Activated T-helper 1 cell treated with anti-CD3 and anti-CD28 coated beads, Interleukin-2, amount 50 U/mL, for 16 hours (primary cell): ENCODE measurements around the gene LZTS3.
"Not testable (repeated sequence)": the region's sequence is repeated elsewhere in the genome, so short reads cannot be mapped to it uniquely, and the experiment has no call there.

Source experiments
- DNase-seq, 2 donors: peaks; one replicate each; pipeline ENCODE4 v3.0.0-alpha.2; 2020; ENCODE audit warnings: low read depth in 1 of 2, low spot score in 1 of 2

Gene LZTS3

DNA sequence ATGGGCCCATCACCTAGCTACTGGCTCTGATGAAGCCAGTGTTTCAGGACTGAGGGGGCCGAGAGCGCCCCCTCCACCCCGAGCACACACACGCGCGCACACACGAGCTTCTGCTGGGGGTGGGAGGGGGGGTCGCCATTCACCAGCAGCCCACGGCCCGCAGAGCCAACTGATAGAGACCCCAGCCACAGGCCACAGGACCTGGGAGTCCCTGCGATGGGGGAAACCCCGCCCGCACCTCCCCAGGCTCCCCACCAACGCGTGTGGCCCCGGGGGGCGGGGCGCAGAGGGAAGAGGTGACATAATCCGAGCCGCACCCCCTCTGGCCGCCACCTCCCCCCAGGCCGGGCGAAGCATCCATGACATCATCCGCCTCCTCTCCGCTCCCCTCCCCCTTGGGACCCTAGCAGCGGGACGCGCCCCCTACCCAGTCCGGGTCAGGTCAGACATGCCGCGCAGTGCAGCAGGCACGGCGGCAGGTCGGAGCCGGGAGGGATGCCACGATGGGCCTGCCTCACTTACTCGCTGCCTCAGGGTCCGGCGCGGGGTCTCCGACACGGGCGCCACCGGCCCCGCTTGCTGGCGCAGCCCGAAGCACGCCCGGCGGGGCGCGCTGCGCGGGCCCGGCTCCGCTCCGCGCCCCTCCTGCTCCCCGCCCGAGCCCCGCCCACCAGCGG is at the start of gene LZTS3:
Gene LZTS3, minus strand, starts transcription at position 617 of the 677 bp plus-strand sequence. CDS start 6,386 bp downstream, outside the sequence.
- DNase-seq, result peak; percentile 65 to 70

GRCh38 chr20:3221398-3222226 is 48.3 kb upstream of the LZTS3 start:
- no peak for DNase-seq

GRCh38 chr20:3218307-3218988 is 45.1 kb upstream of the LZTS3 start:
- DNase-seq, result peak; percentile 57 to 59

GRCh38 chr20:3215359-3215917 is 42.1 kb upstream of the LZTS3 start:
- not testable (repeated sequence) for DNase-seq

- no peak for DNase-seq
Measured at GRCh38 chr20:3213226-3213625, 39.9 kb upstream of the LZTS3 start.

GRCh38 chr20:3210346-3210745 is 37.0 kb upstream of the LZTS3 start:
- no peak for DNase-seq

DNA sequence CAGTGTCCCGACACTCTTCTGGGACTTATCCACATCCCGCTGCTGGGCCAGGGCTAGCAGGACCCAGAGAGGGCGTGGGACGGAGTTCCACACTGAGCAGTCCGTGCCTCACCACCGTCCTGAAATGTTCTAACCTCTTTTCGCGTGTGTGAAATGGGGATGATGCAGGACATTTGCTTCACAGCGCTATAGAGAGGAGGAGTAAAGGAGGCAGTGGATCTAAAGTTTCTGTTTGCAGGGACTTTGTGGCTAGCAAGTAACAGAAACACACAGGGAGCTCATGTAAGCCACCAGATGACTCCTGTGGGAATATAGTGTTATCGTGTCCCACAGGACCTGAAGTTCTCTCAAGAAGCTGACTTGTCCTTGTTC is 36.6 kb upstream of the LZTS3 start:
- no peak for DNase-seq

- peak; percentile 24 to 26 for DNase-seq
Measured at GRCh38 chr20:3209257-3209945, 36.1 kb upstream of the LZTS3 start, which contains the start of gene ITPA. Gene ITPA, plus strand, starts transcription at chr20:3209498. Its CDS starts 54 bp downstream, at chr20:3209552.

DNA sequence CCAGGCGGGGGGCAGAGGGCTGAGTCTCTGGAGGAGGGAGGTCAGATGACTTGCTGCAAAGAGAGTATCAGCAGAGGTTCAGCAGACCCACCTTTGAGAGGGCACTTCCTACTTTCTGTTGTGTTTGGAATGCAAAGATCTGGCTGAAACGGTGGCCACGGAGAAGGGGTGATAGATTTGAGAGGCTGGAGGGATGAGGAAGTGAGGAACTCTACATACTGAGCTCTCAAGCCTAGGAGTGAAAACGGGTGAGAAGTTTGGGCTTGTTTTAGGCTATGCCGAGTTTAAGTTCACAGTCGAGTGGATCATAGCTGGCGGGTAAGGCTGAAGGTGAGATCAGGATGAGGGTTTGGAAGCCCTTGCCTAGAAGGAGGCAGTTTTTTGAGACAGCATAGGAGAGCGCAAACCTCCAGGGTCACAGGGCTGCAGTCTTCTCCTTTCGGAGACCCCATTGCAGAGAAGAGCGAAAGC is 35.5 kb upstream of the LZTS3 start:
- no peak for DNase-seq

- DNase-seq, result peak; percentile 80 to 81
Measured at GRCh38 chr20:3204124-3204794, 30.9 kb upstream of the LZTS3 start, which contains the start of gene DDRGK1. Gene DDRGK1, minus strand, starts transcription at chr20:3204682. Its CDS starts 55 bp downstream, at chr20:3204627.

- DNase-seq, result no peak
Measured at GRCh38 chr20:3203315-3204123, 30.2 kb upstream of the LZTS3 start.

DNA sequence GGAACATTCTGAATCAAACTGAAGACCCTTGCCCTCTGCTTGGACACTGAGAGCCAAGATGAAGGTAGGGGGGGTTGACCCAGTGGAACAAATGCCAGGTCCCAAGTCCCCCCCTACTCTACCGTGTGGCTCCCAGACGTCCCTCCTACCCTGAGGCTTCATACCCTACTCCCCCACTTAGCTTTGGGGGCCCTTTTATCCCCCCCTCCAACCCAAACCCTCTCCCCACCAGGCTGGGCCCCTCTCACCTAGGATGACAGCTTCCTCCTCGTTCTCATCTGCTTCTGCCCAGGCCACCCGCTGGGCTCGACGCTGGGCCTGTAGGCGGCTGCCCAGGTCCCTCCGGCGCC is 29.6 kb upstream of the LZTS3 start:
- no peak for DNase-seq

GRCh38 chr20:3199976-3200755 is 26.8 kb upstream of the LZTS3 start:
- DNase-seq, result no peak

- DNase-seq, result no peak
Measured at GRCh38 chr20:3199206-3199605, 25.9 kb upstream of the LZTS3 start.

- DNase-seq, result no peak
Measured at GRCh38 chr20:3195590-3196237, 22.4 kb upstream of the LZTS3 start.

DNA sequence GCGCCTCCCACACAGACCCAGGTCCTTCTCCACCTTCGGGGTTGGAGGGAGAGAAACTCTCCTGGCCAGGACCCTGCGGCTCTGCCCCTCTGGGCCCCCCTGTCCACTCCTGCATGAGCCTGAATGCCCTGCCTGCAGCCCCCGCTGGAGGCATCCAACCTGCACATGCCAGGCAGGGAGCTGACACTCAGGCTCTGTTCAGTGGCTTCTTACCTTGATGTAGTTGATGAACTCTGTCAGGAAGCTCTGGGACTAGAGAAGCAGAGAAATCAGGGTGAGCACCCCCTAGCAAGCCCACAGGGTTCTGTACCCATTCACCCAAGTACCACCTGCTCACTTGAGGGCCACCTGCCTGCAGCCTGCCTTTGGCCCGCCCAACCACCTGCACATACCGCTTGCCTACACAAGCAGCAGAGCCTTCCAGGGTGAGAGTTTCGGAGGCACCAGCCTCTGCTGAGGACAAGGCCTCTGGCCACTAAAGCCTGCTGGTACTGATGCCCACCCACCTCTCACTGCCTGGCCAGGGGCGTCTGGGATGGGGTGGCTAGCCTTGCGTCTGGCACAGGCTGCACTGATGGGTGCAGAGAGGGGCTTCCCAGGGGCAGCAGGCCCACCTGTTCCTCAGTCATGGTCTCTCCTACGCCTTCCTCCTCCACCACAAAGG is 21.4 kb upstream of the LZTS3 start:
- DNase-seq, result no peak

DNA sequence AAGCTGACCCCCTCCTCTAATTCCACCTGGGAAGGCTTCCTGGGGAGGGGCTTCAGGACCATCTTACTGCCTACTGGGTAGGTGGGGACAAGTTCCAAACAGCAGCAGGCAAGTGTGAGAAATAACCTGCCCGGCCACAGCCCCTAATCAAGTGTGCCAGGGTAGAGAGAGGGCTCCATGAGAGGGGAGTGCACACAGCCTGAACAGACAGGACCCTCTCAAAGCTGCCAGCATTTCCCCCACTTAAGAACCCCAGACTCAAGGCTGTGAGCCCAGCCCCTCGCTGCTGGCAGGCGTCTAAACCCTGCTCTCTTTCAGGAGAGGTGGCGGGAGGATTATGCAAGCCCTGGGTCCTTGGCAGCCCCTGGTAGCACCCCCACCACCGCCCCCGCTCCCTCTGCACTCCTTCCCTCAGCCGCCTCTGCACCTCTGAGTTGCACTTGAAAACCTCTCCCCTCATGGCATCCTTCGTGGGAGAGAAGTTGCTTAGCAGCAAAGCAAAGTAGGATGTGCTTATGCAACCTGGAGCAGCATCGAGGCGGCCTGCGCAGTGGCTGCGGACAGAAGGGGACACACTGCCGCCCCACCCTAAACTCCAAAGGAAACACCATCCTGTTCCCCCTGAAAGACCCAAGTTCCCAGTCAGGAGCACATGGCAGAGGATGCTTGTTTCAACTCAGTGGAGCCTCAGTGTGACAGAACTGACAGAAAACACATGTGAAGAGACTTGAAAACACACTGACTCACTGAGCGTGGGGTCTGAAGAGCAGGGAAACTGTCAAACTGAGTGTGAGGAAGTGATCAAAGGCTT is 20.7 kb upstream of the LZTS3 start:
- no peak for DNase-seq
